Left lung (tissue), 10 donors: Measurements from ENCODE around the gene GATD1. TPM values are rescaled to one million over a fixed set of nuclear protein-coding genes. Genes with fewer than 3 reads are reported as not detected.

Experiments used
- ATAC-seq: fragments of 200-7000 bp; cut with Tn5 transposase; one replicate; pipeline ENCODE4 v1.9.1; 2020; ENCODE audit warnings: moderate library complexity
- DNase-seq, 4 donors: peaks; one replicate each; pipeline ENCODE4 v3.0.0-alpha.2; 2013 to 2020
- H3K27ac ChIP-seq, 2 donors: fragments of 200-600 bp; sonication (generic) in 1 of 2; one replicate each; pipeline versions ENCODE4 v1.5.0 to v1.8.0; 2020 to 2021
- H3K27me3 ChIP-seq, 2 donors: fragments of 200-600 bp; sonication (generic) in 1 of 2; one replicate each; pipeline versions ENCODE4 v1.5.0 to v1.8.0; 2020 to 2021
- H3K36me3 ChIP-seq, 2 donors: fragments of 200-600 bp; sonication (generic) in 1 of 2; one replicate each; pipeline versions ENCODE4 v1.5.0 to v1.8.0; 2020 to 2021
- H3K4me1 ChIP-seq, 2 donors: fragments of 200-600 bp; one replicate each; pipeline ENCODE4 v1.8.0; 2021
- H3K4me3 ChIP-seq, 2 donors: fragments of 200-600 bp; sonication (generic) in 1 of 2; one replicate each; pipeline versions ENCODE4 v1.5.0 to v1.8.0; 2020 to 2021; ENCODE audit warnings: mild to moderate bottlenecking in 1 of 2
- H3K9me3 ChIP-seq, 2 donors: fragments of 200-600 bp; sonication (generic) in 1 of 2; one replicate each; pipeline versions ENCODE4 v1.5.0 to v1.8.0; 2020 to 2021
- CTCF ChIP-seq, 2 donors: fragments of 200-600 bp; sonication (generic) in 1 of 2; IDR thresholded peaks; one replicate each; pipeline versions ENCODE4 v1.5.0 to v1.8.0; 2021; ENCODE audit warnings: antibody characterized with exemption in 2 of 2
- intact Hi-C, 2 donors: fragments of 100-400 bp; cut with DNase I; formaldehyde crosslinking; loops; one replicate each; pipeline versions ENCODE4 v1.11.2 to v1.14.2; 2022
- polyA plus RNA-seq, 6 donors: library from polyadenylated mRNA; unstranded; fragments of 120-200 nt; gene quantifications; one replicate each; pipeline ENCODE4 v1.2.1, GENCODE V29; 2013; ENCODE audit not compliant: insufficient read length in 6 of 6
- total RNA-seq, 2 donors: library from RNA; stranded (reverse); fragmentation: NEBNext Ultra II Directional; extraction: Animal tissue kit (Norgen Biotek cat#: 25700); gene quantifications; one replicate each; pipeline ENCODE4 v1.2.1, GENCODE V29; 2021
- donor health status: DM: no; HTN: yes; CAD: no.
- donor health status: DM: no; HTN: no; CAD: no.

The GATD1 gene
- total and polyA plus RNA-seq, 8 donors, result 51.7 to 87.1 (median 64.7) TPM

- peak overlapping the region; percentile 77 to 96 for H3K27ac ChIP-seq
- H3K27me3 ChIP-seq, result no peaks in the 10 kb centered on the region
- DNase-seq (peak in 2 of 4 donors; percentile 88 to 93), ATAC-seq (peak; percentile 59)
- H3K4me1 ChIP-seq, result peaks cover 23 to 61% of the 10 kb centered on the region in 2 donors
- peaks cover 0 to 34% of the 10 kb centered on the region in 2 donors for H3K36me3 ChIP-seq
- intact Hi-C loops, result no loop called here
- no peak for TF ChIP-seq CTCF (IDR thresholded peaks at IDR 0.05)
- peak overlapping the region; percentile 78 to 97 for H3K4me3 ChIP-seq
- no peaks in the 10 kb centered on the region for H3K9me3 ChIP-seq
These were observed 43.6 kb upstream of the GATD1 start for GRCh38 chr11:820655-821511.

DNA sequence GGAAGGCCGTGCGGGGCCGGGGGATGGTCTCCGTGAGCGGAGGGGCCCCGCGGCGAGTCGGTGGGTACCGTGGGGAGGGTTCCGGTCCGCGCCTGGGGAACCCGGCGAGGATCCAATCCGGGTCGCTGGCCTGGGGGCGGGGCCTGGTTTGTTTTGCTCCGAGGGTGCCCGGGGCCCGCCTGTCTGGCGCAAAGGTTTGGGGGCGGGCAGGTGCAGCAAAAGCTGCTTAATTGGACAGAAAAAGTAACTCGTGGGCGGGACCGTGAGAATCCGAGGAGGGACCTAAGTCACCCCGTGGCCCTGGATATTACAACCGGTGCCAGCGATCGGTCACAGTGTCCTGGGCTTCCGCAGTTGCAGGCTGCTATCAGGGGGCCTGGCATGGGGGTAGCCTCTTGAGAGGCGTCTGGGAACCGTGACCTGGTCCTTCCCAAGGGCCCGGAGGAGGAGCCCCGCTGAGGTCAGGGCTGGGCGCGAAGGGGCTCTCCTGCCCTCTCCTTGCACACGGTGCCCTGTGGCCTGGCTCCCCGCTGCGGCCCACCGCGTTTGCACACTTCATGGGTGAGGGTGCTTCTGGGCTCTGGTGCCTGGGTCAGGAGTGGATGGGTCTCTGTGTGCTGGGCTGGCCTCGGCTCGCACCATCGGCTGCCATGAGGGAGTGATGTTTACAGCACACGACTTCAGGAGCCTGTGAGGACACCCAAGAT is 42.8 kb upstream of the GATD1 start:
- Histone ChIP-seq H3K9me3 (no peaks in the 10 kb centered on the region), H3K27ac (peak overlapping the region; percentile 77 to 96), H3K4me3 (peak overlapping the region; percentile 78 to 97), H3K36me3 (peaks cover 0 to 35% of the 10 kb centered on the region in 2 donors), H3K27me3 (no peaks in the 10 kb centered on the region), H3K4me1 (peaks cover 22 to 54% of the 10 kb centered on the region in 2 donors)
- ATAC-seq, result peak; percentile 67
- TF ChIP-seq CTCF (IDR thresholded peaks at IDR 0.05), result no peak
- peak in 3 of 4 donors; percentile 82 to 97 (median 92) for DNase-seq
- intact Hi-C loops, result no loop called here

GRCh38 chr11:819129-819931 is 42.0 kb upstream of the GATD1 start:
- Histone ChIP-seq H3K27ac (peak overlapping the region; percentile 77 to 96), H3K4me3 (peak overlapping the region; percentile 78 to 97), H3K9me3 (no peaks in the 10 kb centered on the region), H3K4me1 (peaks cover 22 to 46% of the 10 kb centered on the region in 2 donors), H3K27me3 (no peaks in the 10 kb centered on the region), H3K36me3 (peaks cover 0 to 35% of the 10 kb centered on the region in 2 donors)
- ATAC-seq (peak; percentile 88), DNase-seq (peak; percentile 86 to 97 (median 92))
- intact Hi-C loops, result no loop called here
- peak in 1 of 2 donors; percentile 40 for TF ChIP-seq CTCF (IDR thresholded peaks at IDR 0.05)

- intact Hi-C loops, result no loop called here
- H3K9me3 ChIP-seq, result no peaks in the 10 kb centered on the region
- peaks cover 22 to 44% of the 10 kb centered on the region in 2 donors for H3K4me1 ChIP-seq
- no peak for DNase-seq
- H3K27ac ChIP-seq, result peak within 1 kb of the TSS; percentile 77 to 96
- H3K4me3 ChIP-seq, result peak within 1 kb of the TSS; percentile 78 to 97
- TF ChIP-seq CTCF (IDR thresholded peaks at IDR 0.05), result no peak
- peak; percentile 41 for ATAC-seq
- peaks cover 0 to 34% of the 10 kb centered on the region in 2 donors for H3K36me3 ChIP-seq
- no peaks in the 10 kb centered on the region for H3K27me3 ChIP-seq
These were observed 41.3 kb upstream of the GATD1 start, which contains the start of gene PNPLA2 for GRCh38 chr11:818396-819128. PNPLA2 (plus strand) TSS chr11:818914; CDS start chr11:819719, 805 bp downstream.
